KMS-11 (cell line): ENCODE results near the gene EFEMP1.

Experiments
- H2AFZ ChIP-seq: fragments of 200-600 bp; sonication (generic); 2 replicates; pipeline ENCODE4 v1.6.1; 2016; ENCODE audit warnings: antibody characterized with exemption, mixed run types, low read depth
- H3K27ac ChIP-seq: fragments of 200-600 bp; sonication (generic); 2 replicates; pipeline ENCODE4 v1.6.1; 2016; ENCODE audit warnings: mild to moderate bottlenecking, mixed run types
- H3K27me3 ChIP-seq: fragments of 200-600 bp; sonication (generic); 2 replicates; pipeline ENCODE4 v1.6.1; 2017; ENCODE audit warnings: mild to moderate bottlenecking, low read depth, mixed run types, moderate library complexity; ENCODE audit not compliant: insufficient read depth
- H3K36me3 ChIP-seq: fragments of 200-600 bp; sonication (generic); 2 replicates; pipeline ENCODE4 v1.6.1; 2017; ENCODE audit warnings: mild to moderate bottlenecking, mixed run types; ENCODE audit not compliant: insufficient read depth
- H3K4me1 ChIP-seq: fragments of 200-600 bp; sonication (generic); 2 replicates; pipeline ENCODE4 v1.6.1; 2016; ENCODE audit warnings: mild to moderate bottlenecking, low read depth, mixed run types; ENCODE audit not compliant: poor library complexity, severe bottlenecking
- H3K4me2 ChIP-seq: fragments of 200-600 bp; sonication (generic); 2 replicates; pipeline ENCODE4 v1.7.0; 2016; ENCODE audit warnings: mild to moderate bottlenecking, mixed run types
- H3K4me3 ChIP-seq: fragments of 200-600 bp; sonication (generic); IDR thresholded peaks from 2 replicates; pipeline ENCODE4 v1.6.1; 2017; ENCODE audit warnings: low read depth, low read length, mixed read lengths; ENCODE audit not compliant: insufficient read depth
- H3K79me2 ChIP-seq: fragments of 200-600 bp; sonication (generic); 2 replicates; pipeline ENCODE4 v1.6.1; 2016; ENCODE audit warnings: low read depth, mixed run types; ENCODE audit not compliant: insufficient read depth
- H3K9ac ChIP-seq: fragments of 200-600 bp; sonication (generic); 2 replicates; pipeline ENCODE4 v1.6.1; 2016; ENCODE audit warnings: mild to moderate bottlenecking, mixed run types
- H4K20me1 ChIP-seq: fragments of 200-600 bp; sonication (generic); 2 replicates; pipeline ENCODE4 v1.6.1; 2016; ENCODE audit warnings: mild to moderate bottlenecking, mixed run types; ENCODE audit not compliant: insufficient read depth
- CTCF ChIP-seq: fragments of 200-600 bp; sonication (generic); conservative IDR thresholded peaks from 2 replicates; pipeline ENCODE4 v1.6.1; 2017; ENCODE audit warnings: low read depth, mild to moderate bottlenecking, antibody characterized with exemption, low read length, moderate library complexity, mixed read lengths

EFEMP1 gene

GRCh38 chr2:55923091-55923981, at the start of gene EFEMP1:
EFEMP1 (minus strand) TSS chr2:55923782; CDS start chr2:55922440, 1,342 bp downstream.
- Histone ChIP-seq H2AFZ (peak within 1 kb of the TSS; percentile 11; the same call in 1 of the 2 replicates), H3K79me2 (no peaks in the 10 kb centered on the region), H3K4me3 (no peak within 1 kb of the TSS), H4K20me1 (no peaks in the 10 kb centered on the region), H3K4me2 (peak within 1 kb of the TSS; percentile 16; the same call in 1 of the 2 replicates), H3K9ac (no peak within 1 kb of the TSS), H3K27ac (no peak within 1 kb of the TSS), H3K36me3 (no peaks in the 10 kb centered on the region), H3K27me3 (no peaks in the 10 kb centered on the region), H3K4me1 (no peaks in the 10 kb centered on the region)
- TF ChIP-seq CTCF, result no peak

GRCh38 chr2:55970500-55970899, 46.9 kb upstream of the EFEMP1 start:
- Histone ChIP-seq H3K27ac (no peak overlapping the region), H3K9ac (no peak overlapping the region), H3K79me2 (no peaks in the 10 kb centered on the region), H2AFZ (no peak overlapping the region), H3K36me3 (no peaks in the 10 kb centered on the region), H3K4me3 (no peak overlapping the region), H3K4me1 (no peaks in the 10 kb centered on the region), H4K20me1 (no peaks in the 10 kb centered on the region), H3K4me2 (no peak overlapping the region), H3K27me3 (no peaks in the 10 kb centered on the region)
- no peak for TF ChIP-seq CTCF

- no peak overlapping the region for H3K4me2 ChIP-seq
- no peak overlapping the region for H3K27ac ChIP-seq
- no peak overlapping the region for H3K9ac ChIP-seq
- no peak overlapping the region for H3K4me3 ChIP-seq
- no peak for TF ChIP-seq CTCF
- H3K79me2 ChIP-seq, result no peaks in the 10 kb centered on the region
- no peaks in the 10 kb centered on the region for H3K4me1 ChIP-seq
- no peaks in the 10 kb centered on the region for H3K36me3 ChIP-seq
- H4K20me1 ChIP-seq, result no peaks in the 10 kb centered on the region
- no peak overlapping the region for H2AFZ ChIP-seq
- H3K27me3 ChIP-seq, result no peaks in the 10 kb centered on the region
Observed at GRCh38 chr2:55968941-55969340, 45.4 kb upstream of the EFEMP1 start.

- Histone ChIP-seq H3K9ac (no peak overlapping the region), H3K36me3 (no peaks in the 10 kb centered on the region), H3K4me1 (no peaks in the 10 kb centered on the region), H3K4me2 (no peak overlapping the region), H2AFZ (no peak overlapping the region), H3K27ac (no peak overlapping the region), H3K27me3 (no peaks in the 10 kb centered on the region), H3K4me3 (no peak overlapping the region), H4K20me1 (no peaks in the 10 kb centered on the region), H3K79me2 (no peaks in the 10 kb centered on the region)
- no peak for TF ChIP-seq CTCF
Observed at GRCh38 chr2:55966401-55967118, 43.0 kb upstream of the EFEMP1 start.
